DND-41 (cell line): ENCODE data around the gene AOPEP.

Experiments used
- ATAC-seq: fragments of 200-7000 bp; cut with Tn5 transposase; 3 replicates; pipeline ENCODE4 v1.9.1; 2021; ENCODE audit warnings: low read depth; ENCODE audit not compliant: insufficient read depth
- DNase-seq: peaks from one replicate; pipeline ENCODE4 v3.0.0-alpha.2; 2020
- H2AFZ ChIP-seq: 2 replicates; pipeline ENCODE4 v1.6.0; 2012; ENCODE audit warnings: low read depth, low read length
- H3K27ac ChIP-seq: 2 replicates; pipeline ENCODE4 v1.5.1; 2012; ENCODE audit warnings: low read length, inconsistent platforms
- H3K27me3 ChIP-seq: fragments of 200-600 bp; sonication (generic); 2 replicates; pipeline ENCODE4 v1.6.0; 2012; ENCODE audit warnings: low read length, mild to moderate bottlenecking, inconsistent platforms; ENCODE audit not compliant: insufficient read depth, poor library complexity
- H3K36me3 ChIP-seq: 2 replicates; pipeline ENCODE4 v1.5.1; 2012; ENCODE audit warnings: low read length, inconsistent platforms; ENCODE audit not compliant: insufficient read depth
- H3K4me1 ChIP-seq: 2 replicates; pipeline ENCODE4 v1.5.1; 2012; ENCODE audit warnings: mild to moderate bottlenecking, low read length; ENCODE audit not compliant: insufficient read depth
- H3K4me2 ChIP-seq: 2 replicates; pipeline ENCODE4 v1.6.0; 2012; ENCODE audit warnings: mild to moderate bottlenecking, moderate library complexity, low read length, inconsistent platforms; ENCODE audit not compliant: insufficient read depth
- H3K4me3 ChIP-seq, 2 experiments: fragments of 200-600 bp in 1 of 2; shearing (Covaris generic) in 1 of 2; 2 replicates each; pipeline ENCODE4 v1.5.1; 2012 to 2016; ENCODE audit warnings: inconsistent platforms in 2 of 2, low read length in 2 of 2, mild to moderate bottlenecking in 2 of 2, low read depth in 1 of 2, moderate library complexity in 1 of 2
- H3K79me2 ChIP-seq: 2 replicates; pipeline ENCODE4 v1.6.0; 2012; ENCODE audit warnings: low read length, inconsistent platforms; ENCODE audit not compliant: insufficient read depth
- H3K9ac ChIP-seq: 2 replicates; pipeline ENCODE4 v1.6.0; 2012; ENCODE audit warnings: low read depth, mild to moderate bottlenecking, inconsistent platforms, low read length, moderate library complexity
- H3K9me3 ChIP-seq: 2 replicates; pipeline ENCODE4 v1.5.1; 2012; ENCODE audit warnings: low read length, moderate library complexity, mild to moderate bottlenecking, inconsistent platforms; ENCODE audit not compliant: insufficient read depth, severe bottlenecking
- H4K20me1 ChIP-seq: 2 replicates; pipeline ENCODE4 v1.6.0; 2012; ENCODE audit warnings: low read length; ENCODE audit not compliant: insufficient read depth
- CTCF ChIP-seq: IDR thresholded peaks from 2 replicates; pipeline ENCODE4 v1.5.1; 2012; ENCODE audit warnings: borderline replicate concordance, low read length, moderate library complexity, mild to moderate bottlenecking; ENCODE audit not compliant: poor library complexity, severe bottlenecking; ENCODE audit errors: extremely low read depth
- EZH2 ChIP-seq: IDR thresholded peaks from 3 replicates; pipeline ENCODE4 v1.6.1; 2012; ENCODE audit warnings: borderline replicate concordance, low read depth, mild to moderate bottlenecking, moderate library complexity, low read length, inconsistent platforms; ENCODE audit not compliant: severe bottlenecking

AOPEP gene

GRCh38 chr9:94740145-94740840 is 13.8 kb downstream of the AOPEP start:
- Histone ChIP-seq H3K79me2 (0 out of 2 replicates have a peak, but pooled peaks cover 2% of the 10 kb centered on the region), H3K4me2 (no peak overlapping the region), H3K9ac (no peak overlapping the region), H3K36me3 (no peaks in the 10 kb centered on the region), H3K27ac (no peak overlapping the region), H3K27me3 (no peaks in the 10 kb centered on the region), H3K4me3 (no peak overlapping the region), H2AFZ (no peak overlapping the region), H3K4me1 (no peaks in the 10 kb centered on the region), H3K9me3 (no peaks in the 10 kb centered on the region), H4K20me1 (no peaks in the 10 kb centered on the region; the same call in 1 of the 2 replicates)
- no peak for TF ChIP-seq EZH2
- TF ChIP-seq CTCF = no peak
- DNase-seq (no peak), ATAC-seq (no peak)

DNA sequence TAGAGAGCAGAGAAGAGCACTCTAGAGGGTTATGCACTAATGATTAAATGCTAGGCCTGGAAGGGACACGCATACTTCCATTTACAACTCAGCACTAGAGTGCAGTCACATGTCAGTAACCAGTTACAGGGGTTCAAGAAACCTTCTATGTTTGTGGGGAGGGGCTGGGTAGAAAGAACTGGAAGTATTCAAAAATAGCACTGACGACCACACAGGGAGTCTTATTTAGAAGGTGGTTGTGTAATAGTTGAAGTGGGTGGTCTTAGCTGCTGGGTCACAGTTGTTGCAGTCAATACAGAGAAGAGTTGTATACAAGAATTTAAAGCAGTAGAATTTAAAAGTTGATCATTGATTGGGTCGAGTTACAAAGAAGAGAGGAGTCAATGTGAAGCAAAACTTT is 15.4 kb downstream of the AOPEP start:
- H4K20me1 ChIP-seq = no peaks in the 10 kb centered on the region; the same call in 1 of the 2 replicates
- H3K27me3 ChIP-seq = no peaks in the 10 kb centered on the region
- peaks cover 2% of the 10 kb centered on the region; the same call in 1 of the 2 replicates for H3K79me2 ChIP-seq
- ATAC-seq (no peak), DNase-seq (no peak)
- H3K36me3 ChIP-seq = no peaks in the 10 kb centered on the region
- H3K4me3 ChIP-seq = no peak overlapping the region
- no peak overlapping the region for H3K27ac ChIP-seq
- no peak overlapping the region for H2AFZ ChIP-seq
- H3K9me3 ChIP-seq = no peaks in the 10 kb centered on the region
- TF ChIP-seq CTCF (no peak), EZH2 (no peak)
- no peaks in the 10 kb centered on the region for H3K4me1 ChIP-seq
- no peak overlapping the region for H3K9ac ChIP-seq
- no peak overlapping the region for H3K4me2 ChIP-seq

- Histone ChIP-seq H3K9ac (no peak overlapping the region), H3K27ac (no peak overlapping the region), H3K36me3 (peaks cover under 1% of the 10 kb centered on the region; the same call in 1 of the 2 replicates), H3K4me1 (no peaks in the 10 kb centered on the region), H2AFZ (no peak overlapping the region), H4K20me1 (no peaks in the 10 kb centered on the region), H3K27me3 (no peaks in the 10 kb centered on the region), H3K79me2 (peaks cover 2% of the 10 kb centered on the region; the same call in 1 of the 2 replicates), H3K4me2 (no peak overlapping the region), H3K9me3 (no peaks in the 10 kb centered on the region), H3K4me3 (no peak overlapping the region)
- no peak for DNase-seq
- no peak for ATAC-seq
- no peak for TF ChIP-seq CTCF
- TF ChIP-seq EZH2 = no peak
These were observed 16.8 kb downstream of the AOPEP start for GRCh38 chr9:94743035-94743954.
